GM12874 (cell line): ENCODE results near the gene CAPN12.

Source experiments
- CTCF ChIP-seq: IDR thresholded peaks from 2 replicates; pipeline ENCODE4 v1.5.1; 2011; ENCODE audit warnings: low read depth, mild to moderate bottlenecking, control low read depth, low read length, moderate library complexity; ENCODE audit not compliant: insufficient read depth

The CAPN12 gene

GRCh38 chr19:38727306-38727867 is 16.9 kb downstream of the CAPN12 start:
- no peak for TF ChIP-seq CTCF

GRCh38 chr19:38726761-38727301 is 17.4 kb downstream of the CAPN12 start:
- no peak for TF ChIP-seq CTCF

- TF ChIP-seq CTCF, result no peak
Observed at GRCh38 chr19:38726284-38726673, 18.0 kb downstream of the CAPN12 start.

- TF ChIP-seq CTCF, result no peak
Observed at GRCh38 chr19:38725469-38726283, 18.6 kb downstream of the CAPN12 start.

GRCh38 chr19:38723990-38724854 is 20.1 kb downstream of the CAPN12 start:
- TF ChIP-seq CTCF, result no peak

GRCh38 chr19:38723606-38723965 is 20.7 kb downstream of the CAPN12 start:
- no peak for TF ChIP-seq CTCF
